K562 (cell line): ENCODE measurements around the gene B4GALT7. TPM values are rescaled to one million over a fixed set of nuclear protein-coding genes. Genes with fewer than 3 reads are reported as not detected.
A peak's percentile ranks its signal among the peaks of the same experiment; 100 is the strongest.

Experiments
- C11orf30 ChIP-seq: fragments of 450-650 bp; IDR thresholded peaks from 2 replicates; pipeline ENCODE4 v1.6.1; 2016; ENCODE audit warnings: low read depth, mild to moderate bottlenecking
- MYC ChIP-seq, 2 experiments: fragments of 250-450 bp in 1 of 2; sonication (Bioruptor Pico) in 1 of 2; IDR thresholded peaks; 2 replicates each; pipeline versions ENCODE4 v1.5.1 to v1.6.1; 2012 to 2021; ENCODE audit warnings: low read depth in 2 of 2, borderline replicate concordance in 1 of 2, improper control_type of control experiment in 1 of 2, low read length in 1 of 2, mild to moderate bottlenecking in 1 of 2, moderate library complexity in 1 of 2
- PHF8 ChIP-seq: fragments of 200-600 bp; sonication (generic); IDR thresholded peaks from 2 replicates; pipeline ENCODE4 v1.6.1; 2012; ENCODE audit warnings: mixed run types, mild to moderate bottlenecking, inconsistent platforms, low read length, moderate library complexity, borderline replicate concordance
- polyA plus RNA-seq, 8 experiments: library from polyadenylated mRNA; depleted of rRNA in 4 of 8; stranded (reverse) in 5 of 8; unstranded in 3 of 8; fragments of >200 nt; fragmentation: Nextera tagmentation in 2 of 8; fragmentation: Illumina TruSeq in 1 of 8; extraction: Ambion mirVana in 2 of 8; extraction: Trizol in 1 of 8; gene quantifications; 2 replicates each; pipeline versions ENCODE4 v1.2.1 to v1.2.3, GENCODE V29; 2011 to 2014; ENCODE audit warnings: inconsistent platforms in 1 of 8, missing spikeins in 1 of 8
- total RNA-seq, 7 experiments: library from RNA; depleted of rRNA in 6 of 7; stranded (reverse); fragments of >200 nt in 6 of 7; fragmentation: Illumina TruSeq in 2 of 7; extraction: Trizol in 2 of 7; gene quantifications; 2 replicates each; pipeline versions ENCODE4 v1.2.1 to v1.2.3, GENCODE V29; 2011 to 2021; ENCODE audit warnings: low replicate concordance in 1 of 7
- TF ChIP-seq, protein P1 (sequence below), 2 experiments: fragments of 450-650 bp; IDR thresholded peaks; 2 replicates each; pipeline ENCODE4 v1.6.1; 2018; ENCODE audit warnings: mild to moderate bottlenecking in 2 of 2, low read depth in 1 of 2; ENCODE audit not compliant: partially characterized antibody in 2 of 2
- TF ChIP-seq, protein P2 (sequence below), 2 experiments: fragments of 450-650 bp in 1 of 2; sonication (generic) in 1 of 2; formaldehyde crosslinking in 1 of 2; IDR thresholded peaks in 1 of 2; conservative IDR thresholded peaks in 1 of 2; 2 replicates each; pipeline versions ENCODE4 v1.6.1 to v1.8.1; 2016 to 2023; ENCODE audit warnings: mild to moderate bottlenecking in 2 of 2, moderate library complexity in 2 of 2, inconsistent platforms in 1 of 2, missing genetic modification reagents in 1 of 2
- TF ChIP-seq, protein P3 (sequence below): sonication (generic); formaldehyde crosslinking; IDR thresholded peaks from 2 replicates; pipeline ENCODE4 v1.8.0; 2022; ENCODE audit warnings: missing genetic modification reagents, mild to moderate bottlenecking, moderate library complexity, borderline replicate concordance
- TF ChIP-seq, protein P4 (sequence below): conservative IDR thresholded peaks from 2 replicates; pipeline ENCODE4 v1.6.1; 2011; ENCODE audit warnings: low read depth, mild to moderate bottlenecking, low read length; ENCODE audit not compliant: control insufficient read depth
- TF ChIP-seq, protein P5 (sequence below): fragments of 250-450 bp; sonication (Bioruptor Pico); IDR thresholded peaks from 2 replicates; pipeline ENCODE4 v1.8.0; 2022; ENCODE audit warnings: inconsistent platforms
- TF ChIP-seq, protein P6 (sequence below), 3 experiments: fragments of 200-800 bp in 1 of 3; fragments of 250-450 bp in 1 of 3; fragments of 450-650 bp in 1 of 3; sonication (Bioruptor Pico) in 1 of 3; sonication (Bioruptor generic) in 1 of 3; formaldehyde crosslinking in 1 of 3; IDR thresholded peaks; 2 replicates each; pipeline versions ENCODE4 v1.6.1 to v1.8.0; 2016 to 2022; ENCODE audit warnings: mild to moderate bottlenecking in 2 of 3, missing genetic modification characterization in 2 of 3, missing compliant biosample characterization in 1 of 3, moderate library complexity in 1 of 3

Gene B4GALT7
- total and polyA plus RNA-seq, 9 of the 15 experiments (the other 6 are each of a cell fraction or from before 2014, with no cell fraction given) = 0.34 to 17.7 (median 9.1) TPM

DNA sequence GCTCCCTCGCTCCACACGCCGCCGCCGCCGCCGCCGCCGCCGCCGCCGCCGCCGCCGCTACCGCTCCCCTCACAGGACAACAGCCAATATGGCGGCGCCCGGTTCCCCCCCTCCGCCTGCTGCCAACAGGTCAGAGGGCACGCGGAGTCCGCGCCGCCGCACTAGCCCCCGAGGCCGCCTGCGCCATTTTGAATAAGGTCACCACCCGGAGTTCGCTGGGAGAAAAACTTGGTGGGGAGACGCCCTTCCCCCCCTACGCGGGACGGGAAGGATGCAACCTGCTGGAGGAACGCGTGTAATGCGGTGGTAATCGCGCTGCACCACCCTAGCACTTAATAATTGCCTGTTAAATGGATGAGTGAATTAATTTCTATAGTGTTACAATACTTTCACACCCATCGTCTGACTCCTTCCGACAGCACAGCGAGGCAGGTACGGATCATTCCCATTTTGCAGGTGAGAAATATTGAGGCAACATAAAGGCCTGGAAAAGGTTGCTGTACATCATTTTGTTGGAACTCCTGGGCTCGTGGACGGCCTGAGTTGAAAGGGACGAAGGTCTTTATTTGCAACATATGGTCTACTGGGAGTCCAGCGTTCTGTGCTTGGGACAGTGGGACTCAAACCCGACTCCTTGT is 45.3 kb upstream of the B4GALT7 start, which contains the start of gene FAM193B (continued):
- TF ChIP-seq, protein P1, sequence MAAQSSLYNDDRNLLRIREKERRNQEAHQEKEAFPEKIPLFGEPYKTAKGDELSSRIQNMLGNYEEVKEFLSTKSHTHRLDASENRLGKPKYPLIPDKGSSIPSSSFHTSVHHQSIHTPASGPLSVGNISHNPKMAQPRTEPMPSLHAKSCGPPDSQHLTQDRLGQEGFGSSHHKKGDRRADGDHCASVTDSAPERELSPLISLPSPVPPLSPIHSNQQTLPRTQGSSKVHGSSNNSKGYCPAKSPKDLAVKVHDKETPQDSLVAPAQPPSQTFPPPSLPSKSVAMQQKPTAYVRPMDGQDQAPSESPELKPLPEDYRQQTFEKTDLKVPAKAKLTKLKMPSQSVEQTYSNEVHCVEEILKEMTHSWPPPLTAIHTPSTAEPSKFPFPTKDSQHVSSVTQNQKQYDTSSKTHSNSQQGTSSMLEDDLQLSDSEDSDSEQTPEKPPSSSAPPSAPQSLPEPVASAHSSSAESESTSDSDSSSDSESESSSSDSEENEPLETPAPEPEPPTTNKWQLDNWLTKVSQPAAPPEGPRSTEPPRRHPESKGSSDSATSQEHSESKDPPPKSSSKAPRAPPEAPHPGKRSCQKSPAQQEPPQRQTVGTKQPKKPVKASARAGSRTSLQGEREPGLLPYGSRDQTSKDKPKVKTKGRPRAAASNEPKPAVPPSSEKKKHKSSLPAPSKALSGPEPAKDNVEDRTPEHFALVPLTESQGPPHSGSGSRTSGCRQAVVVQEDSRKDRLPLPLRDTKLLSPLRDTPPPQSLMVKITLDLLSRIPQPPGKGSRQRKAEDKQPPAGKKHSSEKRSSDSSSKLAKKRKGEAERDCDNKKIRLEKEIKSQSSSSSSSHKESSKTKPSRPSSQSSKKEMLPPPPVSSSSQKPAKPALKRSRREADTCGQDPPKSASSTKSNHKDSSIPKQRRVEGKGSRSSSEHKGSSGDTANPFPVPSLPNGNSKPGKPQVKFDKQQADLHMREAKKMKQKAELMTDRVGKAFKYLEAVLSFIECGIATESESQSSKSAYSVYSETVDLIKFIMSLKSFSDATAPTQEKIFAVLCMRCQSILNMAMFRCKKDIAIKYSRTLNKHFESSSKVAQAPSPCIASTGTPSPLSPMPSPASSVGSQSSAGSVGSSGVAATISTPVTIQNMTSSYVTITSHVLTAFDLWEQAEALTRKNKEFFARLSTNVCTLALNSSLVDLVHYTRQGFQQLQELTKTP (IDR thresholded peaks at IDR 0.05; ENCODE audit: low read depth in 1 of 2, partially characterized antibody in 2 of 2) = peak in 1 of 2 experiments; percentile 52
- TF ChIP-seq C11orf30 (no peak), MYC (IDR thresholded peaks at IDR 0.05; ENCODE audit: low read depth, low read length) (peak; percentile 72), MYC (CRISPR knock-in tag; IDR thresholded peaks at IDR 0.05; ENCODE audit: borderline replicate concordance, low read depth) (no peak), PHF8 (no peak)
- TF ChIP-seq, protein P2, sequence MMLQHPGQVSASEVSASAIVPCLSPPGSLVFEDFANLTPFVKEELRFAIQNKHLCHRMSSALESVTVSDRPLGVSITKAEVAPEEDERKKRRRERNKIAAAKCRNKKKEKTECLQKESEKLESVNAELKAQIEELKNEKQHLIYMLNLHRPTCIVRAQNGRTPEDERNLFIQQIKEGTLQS (IDR thresholded peaks at IDR 0.05) = no peak; the same call in 1 of the 2 replicates
- TF ChIP-seq, protein P2 (CRISPR knock-in tag; conservative IDR thresholded peaks at IDR 0.05) = no peak; the same call in 1 of the 2 replicates
- TF ChIP-seq, protein P3, sequence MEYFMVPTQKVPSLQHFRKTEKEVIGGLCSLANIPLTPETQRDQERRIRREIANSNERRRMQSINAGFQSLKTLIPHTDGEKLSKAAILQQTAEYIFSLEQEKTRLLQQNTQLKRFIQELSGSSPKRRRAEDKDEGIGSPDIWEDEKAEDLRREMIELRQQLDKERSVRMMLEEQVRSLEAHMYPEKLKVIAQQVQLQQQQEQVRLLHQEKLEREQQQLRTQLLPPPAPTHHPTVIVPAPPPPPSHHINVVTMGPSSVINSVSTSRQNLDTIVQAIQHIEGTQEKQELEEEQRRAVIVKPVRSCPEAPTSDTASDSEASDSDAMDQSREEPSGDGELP (CRISPR knock-in tag) = peak; percentile 69; the same call in 1 of the 2 replicates
- TF ChIP-seq, protein P4, sequence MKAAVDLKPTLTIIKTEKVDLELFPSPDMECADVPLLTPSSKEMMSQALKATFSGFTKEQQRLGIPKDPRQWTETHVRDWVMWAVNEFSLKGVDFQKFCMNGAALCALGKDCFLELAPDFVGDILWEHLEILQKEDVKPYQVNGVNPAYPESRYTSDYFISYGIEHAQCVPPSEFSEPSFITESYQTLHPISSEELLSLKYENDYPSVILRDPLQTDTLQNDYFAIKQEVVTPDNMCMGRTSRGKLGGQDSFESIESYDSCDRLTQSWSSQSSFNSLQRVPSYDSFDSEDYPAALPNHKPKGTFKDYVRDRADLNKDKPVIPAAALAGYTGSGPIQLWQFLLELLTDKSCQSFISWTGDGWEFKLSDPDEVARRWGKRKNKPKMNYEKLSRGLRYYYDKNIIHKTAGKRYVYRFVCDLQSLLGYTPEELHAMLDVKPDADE = peak; percentile 81
- TF ChIP-seq, protein P5, sequence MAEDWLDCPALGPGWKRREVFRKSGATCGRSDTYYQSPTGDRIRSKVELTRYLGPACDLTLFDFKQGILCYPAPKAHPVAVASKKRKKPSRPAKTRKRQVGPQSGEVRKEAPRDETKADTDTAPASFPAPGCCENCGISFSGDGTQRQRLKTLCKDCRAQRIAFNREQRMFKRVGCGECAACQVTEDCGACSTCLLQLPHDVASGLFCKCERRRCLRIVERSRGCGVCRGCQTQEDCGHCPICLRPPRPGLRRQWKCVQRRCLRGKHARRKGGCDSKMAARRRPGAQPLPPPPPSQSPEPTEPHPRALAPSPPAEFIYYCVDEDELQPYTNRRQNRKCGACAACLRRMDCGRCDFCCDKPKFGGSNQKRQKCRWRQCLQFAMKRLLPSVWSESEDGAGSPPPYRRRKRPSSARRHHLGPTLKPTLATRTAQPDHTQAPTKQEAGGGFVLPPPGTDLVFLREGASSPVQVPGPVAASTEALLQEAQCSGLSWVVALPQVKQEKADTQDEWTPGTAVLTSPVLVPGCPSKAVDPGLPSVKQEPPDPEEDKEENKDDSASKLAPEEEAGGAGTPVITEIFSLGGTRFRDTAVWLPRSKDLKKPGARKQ (CRISPR knock-in tag) = peak; percentile 60; the same call in 1 of the 2 replicates
- TF ChIP-seq, protein P6, sequence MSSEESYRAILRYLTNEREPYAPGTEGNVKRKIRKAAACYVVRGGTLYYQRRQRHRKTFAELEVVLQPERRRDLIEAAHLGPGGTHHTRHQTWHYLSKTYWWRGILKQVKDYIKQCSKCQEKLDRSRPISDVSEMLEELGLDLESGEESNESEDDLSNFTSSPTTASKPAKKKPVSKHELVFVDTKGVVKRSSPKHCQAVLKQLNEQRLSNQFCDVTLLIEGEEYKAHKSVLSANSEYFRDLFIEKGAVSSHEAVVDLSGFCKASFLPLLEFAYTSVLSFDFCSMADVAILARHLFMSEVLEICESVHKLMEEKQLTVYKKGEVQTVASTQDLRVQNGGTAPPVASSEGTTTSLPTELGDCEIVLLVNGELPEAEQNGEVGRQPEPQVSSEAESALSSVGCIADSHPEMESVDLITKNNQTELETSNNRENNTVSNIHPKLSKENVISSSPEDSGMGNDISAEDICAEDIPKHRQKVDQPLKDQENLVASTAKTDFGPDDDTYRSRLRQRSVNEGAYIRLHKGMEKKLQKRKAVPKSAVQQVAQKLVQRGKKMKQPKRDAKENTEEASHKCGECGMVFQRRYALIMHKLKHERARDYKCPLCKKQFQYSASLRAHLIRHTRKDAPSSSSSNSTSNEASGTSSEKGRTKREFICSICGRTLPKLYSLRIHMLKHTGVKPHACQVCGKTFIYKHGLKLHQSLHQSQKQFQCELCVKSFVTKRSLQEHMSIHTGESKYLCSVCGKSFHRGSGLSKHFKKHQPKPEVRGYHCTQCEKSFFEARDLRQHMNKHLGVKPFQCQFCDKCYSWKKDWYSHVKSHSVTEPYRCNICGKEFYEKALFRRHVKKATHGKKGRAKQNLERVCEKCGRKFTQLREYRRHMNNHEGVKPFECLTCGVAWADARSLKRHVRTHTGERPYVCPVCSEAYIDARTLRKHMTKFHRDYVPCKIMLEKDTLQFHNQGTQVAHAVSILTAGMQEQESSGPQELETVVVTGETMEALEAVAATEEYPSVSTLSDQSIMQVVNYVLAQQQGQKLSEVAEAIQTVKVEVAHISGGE (CRISPR knock-in tag; IDR thresholded peaks at IDR 0.05) = peak in 1 of 3 experiments; percentile 79; a peak in 2 of 6 replicates
